Measurements from ENCODE around the gene PSORS1C2.

The PSORS1C2 gene

DNA sequence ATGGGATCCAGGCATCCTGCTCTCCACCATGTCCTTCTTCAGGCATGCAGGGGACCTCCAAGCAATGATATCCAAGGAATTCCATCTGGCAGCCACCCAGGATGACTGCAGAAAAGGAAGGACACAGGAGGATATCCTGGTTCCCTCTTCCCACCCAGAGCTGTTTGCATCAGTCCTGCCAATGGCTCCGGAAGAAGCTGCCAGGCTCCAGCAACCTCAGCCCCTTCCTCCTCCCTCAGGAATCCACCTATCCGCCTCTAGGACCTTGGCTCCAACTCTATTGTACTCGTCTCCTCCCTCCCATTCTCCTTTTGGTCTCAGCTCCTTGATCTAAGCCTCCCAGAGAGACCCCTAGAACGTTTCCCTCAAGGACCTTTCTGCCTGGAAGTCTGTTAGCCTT lies 733 bp upstream of the PSORS1C2 start:
- no peak overlapping the region for H3K27ac ChIP-seq

DNA sequence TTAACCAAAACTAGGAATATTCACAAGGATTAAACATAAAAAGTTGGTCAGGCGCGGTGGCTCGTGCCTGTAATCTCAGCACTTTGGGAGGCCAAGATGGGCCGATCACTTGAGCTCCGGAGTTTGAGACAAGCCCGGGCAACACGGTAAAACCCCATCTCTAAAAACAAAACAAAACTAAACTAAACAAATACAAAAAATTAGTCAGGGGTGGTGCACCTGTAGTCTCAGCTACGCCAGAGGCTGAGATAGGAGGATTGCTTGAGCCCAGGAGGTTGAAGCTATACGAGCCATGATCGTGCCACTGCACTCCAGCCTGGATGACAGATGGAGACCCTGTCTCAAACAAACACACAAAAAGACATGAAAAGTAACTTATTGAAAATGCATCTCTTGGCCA lies 3.2 kb downstream of the PSORS1C2 start:
- H3K79me2 ChIP-seq (ENCODE audit: insufficient read depth, low read depth), result no peaks in the 10 kb centered on the region
- TF ChIP-seq, protein P1, sequence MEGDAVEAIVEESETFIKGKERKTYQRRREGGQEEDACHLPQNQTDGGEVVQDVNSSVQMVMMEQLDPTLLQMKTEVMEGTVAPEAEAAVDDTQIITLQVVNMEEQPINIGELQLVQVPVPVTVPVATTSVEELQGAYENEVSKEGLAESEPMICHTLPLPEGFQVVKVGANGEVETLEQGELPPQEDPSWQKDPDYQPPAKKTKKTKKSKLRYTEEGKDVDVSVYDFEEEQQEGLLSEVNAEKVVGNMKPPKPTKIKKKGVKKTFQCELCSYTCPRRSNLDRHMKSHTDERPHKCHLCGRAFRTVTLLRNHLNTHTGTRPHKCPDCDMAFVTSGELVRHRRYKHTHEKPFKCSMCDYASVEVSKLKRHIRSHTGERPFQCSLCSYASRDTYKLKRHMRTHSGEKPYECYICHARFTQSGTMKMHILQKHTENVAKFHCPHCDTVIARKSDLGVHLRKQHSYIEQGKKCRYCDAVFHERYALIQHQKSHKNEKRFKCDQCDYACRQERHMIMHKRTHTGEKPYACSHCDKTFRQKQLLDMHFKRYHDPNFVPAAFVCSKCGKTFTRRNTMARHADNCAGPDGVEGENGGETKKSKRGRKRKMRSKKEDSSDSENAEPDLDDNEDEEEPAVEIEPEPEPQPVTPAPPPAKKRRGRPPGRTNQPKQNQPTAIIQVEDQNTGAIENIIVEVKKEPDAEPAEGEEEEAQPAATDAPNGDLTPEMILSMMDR (conservative IDR thresholded peaks at IDR 0.05; ENCODE audit: low read depth, low read length), result no peak
- no peaks in the 10 kb centered on the region for H4K20me1 ChIP-seq (ENCODE audit: insufficient read depth)
- H3K4me3 ChIP-seq (IDR thresholded peaks at IDR 0.05; ENCODE audit: insufficient read depth, low read depth, low read length), result no peak overlapping the region
- H3K36me3 ChIP-seq (ENCODE audit: insufficient read depth), result no peaks in the 10 kb centered on the region
- H3K4me2 ChIP-seq, result no peak overlapping the region
- no peak overlapping the region for H2AFZ ChIP-seq (ENCODE audit: low read depth)
- no peaks in the 10 kb centered on the region for H3K27me3 ChIP-seq (ENCODE audit: insufficient read depth, low read depth)
- no peak overlapping the region for H3K27ac ChIP-seq
- H3K4me1 ChIP-seq (ENCODE audit: low read depth, poor library complexity, severe bottlenecking), result peaks cover 5% of the 10 kb centered on the region
- H3K9ac ChIP-seq, result no peak overlapping the region

More for the DNA sequence above, 733 bp upstream of the PSORS1C2 start:
- H4K20me1 ChIP-seq (ENCODE audit: insufficient read depth), result no peaks in the 10 kb centered on the region
- TF ChIP-seq, protein P1 (conservative IDR thresholded peaks at IDR 0.05; ENCODE audit: low read depth, low read length), result no peak
- H2AFZ ChIP-seq (ENCODE audit: low read depth), result no peak overlapping the region
- H3K4me2 ChIP-seq, result no peak overlapping the region
- no peak overlapping the region for H3K9ac ChIP-seq
- H3K4me3 ChIP-seq (IDR thresholded peaks at IDR 0.05; ENCODE audit: insufficient read depth, low read depth, low read length), result no peak overlapping the region
- no peaks in the 10 kb centered on the region for H3K36me3 ChIP-seq (ENCODE audit: insufficient read depth)
- no peaks in the 10 kb centered on the region for H3K79me2 ChIP-seq (ENCODE audit: insufficient read depth, low read depth)
- H3K4me1 ChIP-seq (ENCODE audit: low read depth, poor library complexity, severe bottlenecking), result peaks cover 5% of the 10 kb centered on the region
- H3K27me3 ChIP-seq (ENCODE audit: insufficient read depth, low read depth), result no peaks in the 10 kb centered on the region

DNA sequence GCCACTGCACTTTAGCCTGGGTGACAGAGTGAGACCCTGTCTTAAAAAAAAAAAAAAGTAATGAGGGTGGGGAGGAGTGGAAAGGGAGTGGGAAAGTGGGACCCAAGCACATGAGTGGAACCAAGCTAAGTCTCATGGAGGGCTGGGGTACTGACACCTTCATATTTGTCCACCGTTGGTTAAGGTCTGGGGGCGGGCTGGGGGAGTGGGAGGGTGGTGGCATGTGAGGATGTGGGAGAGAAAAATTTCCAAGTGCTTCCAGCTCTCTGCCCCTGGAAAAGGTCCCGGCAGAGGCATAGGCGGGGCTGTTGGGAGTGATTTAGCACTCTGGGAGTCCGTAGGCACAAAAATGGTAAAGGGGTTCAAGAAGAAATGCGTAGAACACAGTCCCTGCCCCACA lies 6.1 kb downstream of the PSORS1C2 start:
- H4K20me1 ChIP-seq (ENCODE audit: insufficient read depth), result no peaks in the 10 kb centered on the region
- no peak overlapping the region for H3K27ac ChIP-seq
- H3K4me1 ChIP-seq (ENCODE audit: low read depth, poor library complexity, severe bottlenecking), result peaks cover 4% of the 10 kb centered on the region
- no peaks in the 10 kb centered on the region for H3K79me2 ChIP-seq (ENCODE audit: insufficient read depth, low read depth)
- H3K36me3 ChIP-seq (ENCODE audit: insufficient read depth), result no peaks in the 10 kb centered on the region
- H3K4me2 ChIP-seq, result no peak overlapping the region
- H3K4me3 ChIP-seq (IDR thresholded peaks at IDR 0.05; ENCODE audit: insufficient read depth, low read depth, low read length), result no peak overlapping the region
- no peak overlapping the region for H2AFZ ChIP-seq (ENCODE audit: low read depth)
- H3K27me3 ChIP-seq (ENCODE audit: insufficient read depth, low read depth), result no peaks in the 10 kb centered on the region; the same call in 1 of the 2 replicates
- TF ChIP-seq, protein P1 (conservative IDR thresholded peaks at IDR 0.05; ENCODE audit: low read depth, low read length), result no peak
- no peak overlapping the region for H3K9ac ChIP-seq

DNA sequence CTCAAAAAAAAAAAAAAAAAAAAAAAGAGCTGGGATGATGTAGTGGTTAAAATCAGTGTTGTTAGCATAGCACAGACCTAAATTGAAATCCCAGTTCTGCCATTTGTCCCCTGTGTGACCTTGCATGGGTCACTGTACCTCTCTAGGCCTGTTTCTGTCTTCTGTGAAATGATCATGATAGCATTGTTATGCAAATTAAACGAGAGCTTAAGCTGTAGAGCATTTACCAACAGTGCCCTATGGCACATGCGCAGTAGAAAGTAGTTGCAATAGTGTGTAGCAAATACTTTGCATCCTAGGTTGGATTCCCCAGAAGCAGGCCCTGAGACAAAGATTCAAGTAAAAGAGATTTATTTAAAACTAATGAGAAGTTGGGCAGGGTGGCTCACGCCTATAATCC lies 7.3 kb downstream of the PSORS1C2 start:
- no peak overlapping the region for H3K27ac ChIP-seq
- TF ChIP-seq, protein P1 (conservative IDR thresholded peaks at IDR 0.05; ENCODE audit: low read depth, low read length), result no peak
- no peaks in the 10 kb centered on the region for H3K79me2 ChIP-seq (ENCODE audit: insufficient read depth, low read depth)
- no peak overlapping the region for H3K4me3 ChIP-seq (IDR thresholded peaks at IDR 0.05; ENCODE audit: insufficient read depth, low read depth, low read length)
- no peak overlapping the region for H3K9ac ChIP-seq
- H4K20me1 ChIP-seq (ENCODE audit: insufficient read depth), result no peaks in the 10 kb centered on the region
- no peak overlapping the region for H2AFZ ChIP-seq (ENCODE audit: low read depth)
- H3K4me1 ChIP-seq (ENCODE audit: low read depth, poor library complexity, severe bottlenecking), result peaks cover 4% of the 10 kb centered on the region
- H3K4me2 ChIP-seq, result no peak overlapping the region
- no peaks in the 10 kb centered on the region for H3K36me3 ChIP-seq (ENCODE audit: insufficient read depth)
- no peaks in the 10 kb centered on the region; the same call in 1 of the 2 replicates for H3K27me3 ChIP-seq (ENCODE audit: insufficient read depth, low read depth)

All from KMS-11 (cell line).